GM18870 (cell line): ENCODE measurements around the gene DSG1.
"Not testable (repeated sequence)": the region's sequence is repeated elsewhere in the genome, so short reads cannot be mapped to it uniquely, and the experiment has no call there.

ENCODE experiments used
- ATAC-seq: cut with Tn5 transposase; IDR thresholded peaks from one replicate; pipeline ENCODE4 v1.9.1; 2021; ENCODE audit warnings: moderate library complexity; ENCODE audit not compliant: unreplicated experiment

DSG1 gene

GRCh38 chr18:31317860-31318259, at the start of gene DSG1:
DSG1 (plus strand) TSS chr18:31318160; CDS start chr18:31318301, 141 bp downstream.
- ATAC-seq, result no peak

- peak; percentile 42 for ATAC-seq
These were observed 49.0 kb upstream of the DSG1 start for GRCh38 chr18:31268985-31269406.

GRCh38 chr18:31269566-31269965, 48.4 kb upstream of the DSG1 start:
- ATAC-seq, result no peak

- no peak for ATAC-seq
These were observed 47.4 kb upstream of the DSG1 start for GRCh38 chr18:31270578-31270977.

GRCh38 chr18:31273812-31274527, 44.0 kb upstream of the DSG1 start:
- ATAC-seq, result no peak

GRCh38 chr18:31274931-31275330, 43.0 kb upstream of the DSG1 start:
- ATAC-seq, result no peak

- no peak for ATAC-seq
These were observed 42.1 kb upstream of the DSG1 start for GRCh38 chr18:31275722-31276463.

- no peak for ATAC-seq
These were observed 39.3 kb upstream of the DSG1 start for GRCh38 chr18:31278609-31279071.

GRCh38 chr18:31280502-31280901, 37.5 kb upstream of the DSG1 start:
- no peak for ATAC-seq

GRCh38 chr18:31281437-31281836, 36.5 kb upstream of the DSG1 start:
- no peak for ATAC-seq

GRCh38 chr18:31289446-31289845, 28.5 kb upstream of the DSG1 start:
- ATAC-seq, result not testable (repeated sequence)

GRCh38 chr18:31291688-31292087, 26.3 kb upstream of the DSG1 start:
- ATAC-seq, result no peak

- no peak for ATAC-seq
These were observed 23.7 kb upstream of the DSG1 start for GRCh38 chr18:31294199-31294747.

- ATAC-seq, result no peak
These were observed 20.7 kb upstream of the DSG1 start for GRCh38 chr18:31297248-31297647.

- ATAC-seq, result no peak
These were observed 16.7 kb upstream of the DSG1 start for GRCh38 chr18:31301201-31301655.

GRCh38 chr18:31302991-31303390, 15.0 kb upstream of the DSG1 start:
- ATAC-seq, result no peak

- ATAC-seq, result no peak
These were observed 14.2 kb upstream of the DSG1 start for GRCh38 chr18:31303771-31304170.

- no peak for ATAC-seq
These were observed 8.8 kb upstream of the DSG1 start for GRCh38 chr18:31309115-31309514.

- no peak for ATAC-seq
These were observed 986 bp upstream of the DSG1 start for GRCh38 chr18:31316974-31317373.

GRCh38 chr18:31321719-31322118, 3.8 kb downstream of the DSG1 start:
- ATAC-seq, result no peak

- ATAC-seq, result no peak
These were observed 7.1 kb downstream of the DSG1 start for GRCh38 chr18:31325051-31325450.
